ENCODE data around the gene PCDH9.
"Not testable (repeated sequence)": the region's sequence is repeated elsewhere in the genome, so short reads cannot be mapped to it uniquely, and the experiment has no call there.

PCDH9 gene

GRCh38 chr13:66887088-66887487 is 343.0 kb downstream of the PCDH9 start:
- Histone ChIP-seq H3K27ac (no peak overlapping the region), H3K4me3 (no peak overlapping the region)

- H3K27ac ChIP-seq: no peak overlapping the region
- H3K4me3 ChIP-seq: no peak overlapping the region
Observed at GRCh38 chr13:66886264-66886663, 343.9 kb downstream of the PCDH9 start.

- H3K27ac ChIP-seq, H3K4me3 ChIP-seq: not testable (repeated sequence)
Observed at GRCh38 chr13:66881170-66881569, 349.0 kb downstream of the PCDH9 start.

- no peak overlapping the region for H3K4me3 ChIP-seq
- H3K27ac ChIP-seq: no peak overlapping the region
Observed at GRCh38 chr13:66879988-66880387, 350.1 kb downstream of the PCDH9 start.

- no peak overlapping the region for H3K4me3 ChIP-seq
- no peak overlapping the region for H3K27ac ChIP-seq
Observed at GRCh38 chr13:66875264-66875663, 354.9 kb downstream of the PCDH9 start.

GRCh38 chr13:66864627-66865026 is 365.5 kb downstream of the PCDH9 start:
- Histone ChIP-seq H3K4me3 (no peak overlapping the region), H3K27ac (no peak overlapping the region)

GRCh38 chr13:66860878-66861417 is 369.2 kb downstream of the PCDH9 start:
- H3K4me3 ChIP-seq: no peak overlapping the region
- no peak overlapping the region for H3K27ac ChIP-seq

GRCh38 chr13:66859934-66860877 is 369.9 kb downstream of the PCDH9 start:
- Histone ChIP-seq H3K4me3 (no peak overlapping the region), H3K27ac (no peak overlapping the region)

GRCh38 chr13:66859078-66859477 is 371.1 kb downstream of the PCDH9 start:
- H3K4me3 ChIP-seq: no peak overlapping the region

GRCh38 chr13:66858163-66858562 is 372.0 kb downstream of the PCDH9 start:
- Histone ChIP-seq H3K27ac (no peak overlapping the region), H3K4me3 (no peak overlapping the region)

More at GRCh38 chr13:66859078-66859477, 371.1 kb downstream of the PCDH9 start:
- H3K27ac ChIP-seq: no peak overlapping the region

- no peak overlapping the region for H3K4me3 ChIP-seq
- H3K27ac ChIP-seq: no peak overlapping the region
Observed at GRCh38 chr13:66855131-66855530, 375.0 kb downstream of the PCDH9 start.

GRCh38 chr13:66853564-66853963 is 376.6 kb downstream of the PCDH9 start:
- Histone ChIP-seq H3K27ac (no peak overlapping the region), H3K4me3 (no peak overlapping the region)

GRCh38 chr13:66849706-66850105 is 380.4 kb downstream of the PCDH9 start:
- Histone ChIP-seq H3K27ac (no peak overlapping the region), H3K4me3 (no peak overlapping the region)

GRCh38 chr13:66847541-66847940 is 382.6 kb downstream of the PCDH9 start:
- no peak overlapping the region for H3K4me3 ChIP-seq
- no peak overlapping the region for H3K27ac ChIP-seq

- Histone ChIP-seq H3K27ac (no peak overlapping the region), H3K4me3 (no peak overlapping the region)
Observed at GRCh38 chr13:66845393-66845792, 384.7 kb downstream of the PCDH9 start.

- H3K4me3 ChIP-seq: no peak overlapping the region
Observed at GRCh38 chr13:66844933-66845332, 385.2 kb downstream of the PCDH9 start.

GRCh38 chr13:66842766-66843165 is 387.4 kb downstream of the PCDH9 start:
- Histone ChIP-seq H3K27ac (no peak overlapping the region), H3K4me3 (no peak overlapping the region)

More at GRCh38 chr13:66844933-66845332, 385.2 kb downstream of the PCDH9 start:
- no peak overlapping the region for H3K27ac ChIP-seq

GRCh38 chr13:66840621-66841020 is 389.5 kb downstream of the PCDH9 start:
- H3K4me3 ChIP-seq: no peak overlapping the region

GRCh38 chr13:66837246-66837645 is 392.9 kb downstream of the PCDH9 start:
- no peak overlapping the region for H3K27ac ChIP-seq
- H3K4me3 ChIP-seq: no peak overlapping the region

More at GRCh38 chr13:66840621-66841020, 389.5 kb downstream of the PCDH9 start:
- H3K27ac ChIP-seq: no peak overlapping the region

GRCh38 chr13:66835040-66835628 is 395.0 kb downstream of the PCDH9 start:
- H3K4me3 ChIP-seq: no peak overlapping the region
- no peak overlapping the region for H3K27ac ChIP-seq

Data from skin epidermis (tissue), 12 donors.